GM19239 (cell line): ENCODE results near the gene LMLN.
"Not testable (repeated sequence)": the region's sequence is repeated elsewhere in the genome, so short reads cannot be mapped to it uniquely, and the experiment has no call there.

Experiments used
- DNase-seq: peaks from one replicate; pipeline ENCODE4 v3.0.0; 2011; ENCODE audit warnings: low spot score; ENCODE audit not compliant: insufficient read length
- FAIRE-seq: peaks from 2 replicates; lab custom pipeline; 2011; peaks lifted over from hg19 to GRCh38; lab: Jason Lieb, UNC

LMLN gene

GRCh38 chr3:197953881-197954280, 6.1 kb upstream of the LMLN start:
- DNase-seq (no peak), FAIRE-seq (no peak)

- DNase-seq (no peak), FAIRE-seq (no peak)
Measured at GRCh38 chr3:197955892-197956477, 4.0 kb upstream of the LMLN start.

- DNase-seq: no peak
- no peak for FAIRE-seq
Measured at GRCh38 chr3:197956626-197956988, 3.4 kb upstream of the LMLN start.

- no peak for DNase-seq
- FAIRE-seq: no peak
Measured at GRCh38 chr3:197957790-197958133, 2.3 kb upstream of the LMLN start.

GRCh38 chr3:197958346-197958745, 1.7 kb upstream of the LMLN start:
- no peak for DNase-seq
- FAIRE-seq: no peak

- not testable (repeated sequence) for FAIRE-seq, DNase-seq
Measured at GRCh38 chr3:197958848-197959247, 1.2 kb upstream of the LMLN start.

- peak; percentile 18 for FAIRE-seq
- no peak for DNase-seq
Measured at GRCh38 chr3:197959500-197959890, 522 bp upstream of the LMLN start.

- DNase-seq (no peak), FAIRE-seq (no peak)
Measured at GRCh38 chr3:197960694-197961581, 921 bp downstream of the LMLN start.

GRCh38 chr3:197961582-197961945, 1.5 kb downstream of the LMLN start:
- no peak for FAIRE-seq
- no peak for DNase-seq

- DNase-seq: no peak
- FAIRE-seq: no peak
Measured at GRCh38 chr3:197963019-197963637, 3.1 kb downstream of the LMLN start.

GRCh38 chr3:197967337-197967989, 7.4 kb downstream of the LMLN start:
- FAIRE-seq, DNase-seq: not testable (repeated sequence)

- FAIRE-seq (no peak), DNase-seq (no peak)
Measured at GRCh38 chr3:197970588-197970987, 10.6 kb downstream of the LMLN start.

GRCh38 chr3:197974016-197974415, 14.0 kb downstream of the LMLN start:
- DNase-seq (no peak), FAIRE-seq (no peak)

- no peak for FAIRE-seq
- DNase-seq: no peak
Measured at GRCh38 chr3:197975311-197975710, 15.3 kb downstream of the LMLN start.

GRCh38 chr3:197983076-197983475, 23.1 kb downstream of the LMLN start:
- DNase-seq (no peak), FAIRE-seq (no peak)

- FAIRE-seq (no peak), DNase-seq (no peak)
Measured at GRCh38 chr3:197989651-197990050, 29.6 kb downstream of the LMLN start.

- no peak for FAIRE-seq
- no peak for DNase-seq
Measured at GRCh38 chr3:197994736-197995135, 34.7 kb downstream of the LMLN start.

- FAIRE-seq: no peak
Measured at GRCh38 chr3:197996855-197997254, 36.8 kb downstream of the LMLN start.

GRCh38 chr3:197997936-197998335, 37.9 kb downstream of the LMLN start:
- DNase-seq: no peak

More at GRCh38 chr3:197996855-197997254, 36.8 kb downstream of the LMLN start:
- no peak for DNase-seq

GRCh38 chr3:198017090-198017489, 57.1 kb downstream of the LMLN start:
- DNase-seq (no peak), FAIRE-seq (no peak)

More at GRCh38 chr3:197997936-197998335, 37.9 kb downstream of the LMLN start:
- FAIRE-seq: no peak

- DNase-seq: no peak
- FAIRE-seq: no peak
Measured at GRCh38 chr3:198018416-198018815, 58.4 kb downstream of the LMLN start.
